ENCODE measurements around the gene COL15A1. TPM values are rescaled to one million over a fixed set of nuclear protein-coding genes. Genes with fewer than 3 reads are reported as not detected.
"Not testable (repeated sequence)": the region's sequence is repeated elsewhere in the genome, so short reads cannot be mapped to it uniquely, and the experiment has no call there.

The COL15A1 gene
- total RNA-seq, 2 donors from 2014 or later = 6.0 to 16.0 TPM

DNA sequence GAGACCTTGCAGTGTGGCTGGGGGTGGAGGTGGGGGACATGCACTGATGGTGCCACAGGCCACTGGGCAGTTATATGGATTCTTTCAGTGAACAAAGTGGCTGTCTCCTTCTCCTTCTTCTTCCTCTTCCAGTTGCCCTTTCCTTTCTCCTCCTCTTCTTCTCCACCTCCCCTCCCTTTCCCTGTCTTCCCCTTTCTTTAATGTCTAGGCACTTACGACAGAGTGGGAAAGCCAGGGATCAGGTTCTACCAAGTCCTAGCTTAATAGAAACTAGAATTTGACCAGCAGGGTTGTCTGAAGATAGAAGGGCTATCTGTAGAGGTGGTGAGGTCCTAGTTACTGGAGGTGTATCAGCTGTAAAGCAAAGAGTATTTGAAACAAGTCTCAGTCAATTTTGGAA, 62.8 kb downstream of the COL15A1 start:
- Histone ChIP-seq H3K4me3 (no peak overlapping the region), H3K4me1 (no peaks in the 10 kb centered on the region), H3K27me3 (no peaks in the 10 kb centered on the region), H3K36me3 (no peaks in the 10 kb centered on the region), H3K27ac (no peak overlapping the region), H3K9ac (ENCODE audit: low read depth in 2 of 2, low read length in 2 of 2) (no peak overlapping the region), H3K9me3 (no peaks in the 10 kb centered on the region)
- no peak for DNase-seq
- TF ChIP-seq, protein P1, sequence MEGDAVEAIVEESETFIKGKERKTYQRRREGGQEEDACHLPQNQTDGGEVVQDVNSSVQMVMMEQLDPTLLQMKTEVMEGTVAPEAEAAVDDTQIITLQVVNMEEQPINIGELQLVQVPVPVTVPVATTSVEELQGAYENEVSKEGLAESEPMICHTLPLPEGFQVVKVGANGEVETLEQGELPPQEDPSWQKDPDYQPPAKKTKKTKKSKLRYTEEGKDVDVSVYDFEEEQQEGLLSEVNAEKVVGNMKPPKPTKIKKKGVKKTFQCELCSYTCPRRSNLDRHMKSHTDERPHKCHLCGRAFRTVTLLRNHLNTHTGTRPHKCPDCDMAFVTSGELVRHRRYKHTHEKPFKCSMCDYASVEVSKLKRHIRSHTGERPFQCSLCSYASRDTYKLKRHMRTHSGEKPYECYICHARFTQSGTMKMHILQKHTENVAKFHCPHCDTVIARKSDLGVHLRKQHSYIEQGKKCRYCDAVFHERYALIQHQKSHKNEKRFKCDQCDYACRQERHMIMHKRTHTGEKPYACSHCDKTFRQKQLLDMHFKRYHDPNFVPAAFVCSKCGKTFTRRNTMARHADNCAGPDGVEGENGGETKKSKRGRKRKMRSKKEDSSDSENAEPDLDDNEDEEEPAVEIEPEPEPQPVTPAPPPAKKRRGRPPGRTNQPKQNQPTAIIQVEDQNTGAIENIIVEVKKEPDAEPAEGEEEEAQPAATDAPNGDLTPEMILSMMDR (IDR thresholded peaks at IDR 0.05) = no peak
- intact Hi-C loops (cut with DNase I) = no loop called here

DNA sequence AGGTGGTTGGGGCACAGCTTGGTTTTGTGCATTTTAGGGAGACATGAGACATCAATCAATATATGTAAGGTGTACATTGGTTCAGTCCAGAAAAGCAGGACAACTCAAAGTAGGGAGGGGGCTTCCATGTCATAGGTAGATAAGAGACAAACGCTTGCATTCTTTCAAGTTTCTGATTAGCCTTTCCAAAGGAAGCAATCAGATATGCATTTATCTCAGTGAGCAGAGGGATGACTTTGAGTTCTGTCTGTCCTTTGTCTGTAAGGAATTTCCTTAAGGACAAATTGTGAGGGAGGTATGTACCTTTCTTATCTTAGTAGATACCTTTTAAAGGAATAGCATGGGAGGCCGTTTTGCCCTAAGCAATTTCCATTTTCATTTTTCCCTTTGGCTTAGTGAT, 63.3 kb downstream of the COL15A1 start:
- intact Hi-C loops (cut with DNase I) = no loop called here
- Histone ChIP-seq H3K36me3 (no peaks in the 10 kb centered on the region), H3K4me1 (no peaks in the 10 kb centered on the region), H3K9me3 (no peaks in the 10 kb centered on the region), H3K27me3 (no peaks in the 10 kb centered on the region), H3K4me3 (no peak overlapping the region), H3K9ac (ENCODE audit: low read depth in 2 of 2, low read length in 2 of 2) (no peak overlapping the region), H3K27ac (no peak overlapping the region)
- TF ChIP-seq, protein P1 (IDR thresholded peaks at IDR 0.05) = no peak
- DNase-seq = no peak

DNA sequence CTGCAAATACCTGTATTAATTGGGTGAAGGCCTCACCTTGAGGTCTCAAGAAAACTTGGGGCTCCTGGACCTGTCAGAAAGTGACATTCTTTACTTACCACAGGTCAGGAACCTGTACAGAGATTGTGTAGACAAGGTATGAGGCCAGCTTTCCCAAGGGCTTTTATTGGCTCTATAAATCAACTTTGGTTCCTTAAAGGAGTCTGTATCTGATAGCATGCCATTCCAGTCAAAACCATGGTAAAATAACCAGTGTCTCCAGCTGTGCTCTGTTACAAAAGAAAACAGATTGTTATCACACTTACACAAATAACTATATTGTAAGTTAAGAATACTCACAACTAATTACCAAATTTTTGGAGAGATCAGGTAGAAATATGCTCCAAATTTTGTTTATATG, 64.5 kb downstream of the COL15A1 start:
- H3K36me3 ChIP-seq = no peaks in the 10 kb centered on the region
- no peaks in the 10 kb centered on the region for H3K4me1 ChIP-seq
- no peaks in the 10 kb centered on the region for H3K27me3 ChIP-seq
- H3K4me3 ChIP-seq = no peak overlapping the region
- no peak overlapping the region for H3K9ac ChIP-seq (ENCODE audit: low read depth in 2 of 2, low read length in 2 of 2)
- H3K27ac ChIP-seq = no peak overlapping the region
- TF ChIP-seq, protein P1 (IDR thresholded peaks at IDR 0.05) = no peak
- DNase-seq = no peak
- H3K9me3 ChIP-seq = no peaks in the 10 kb centered on the region
- intact Hi-C loops (cut with DNase I) = no loop called here

DNA sequence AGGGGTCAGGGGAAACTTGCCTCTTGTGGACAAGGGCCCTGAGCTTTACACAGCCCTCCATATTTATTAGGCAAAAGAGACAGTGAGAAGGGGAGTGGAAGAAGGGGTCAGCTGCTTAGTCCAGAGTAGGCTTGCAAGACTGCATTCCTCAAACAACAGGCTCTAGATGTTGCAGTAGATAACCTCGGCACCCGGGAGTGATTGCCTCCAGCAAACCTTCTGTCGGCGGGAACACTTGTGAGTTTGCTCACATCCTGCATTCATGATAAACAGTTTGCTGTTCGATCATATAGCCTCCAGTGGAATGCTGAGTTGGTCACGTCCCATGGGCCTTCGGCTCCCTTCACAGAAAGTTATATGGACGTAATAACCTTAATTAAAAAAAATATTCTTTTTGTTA, 66.7 kb downstream of the COL15A1 start:
- H3K9me3 ChIP-seq; H3K4me1 ChIP-seq; H3K27ac ChIP-seq; H3K27me3 ChIP-seq; H3K9ac ChIP-seq (ENCODE audit: low read depth in 2 of 2, low read length in 2 of 2); H3K36me3 ChIP-seq; intact Hi-C loops (cut with DNase I); DNase-seq; H3K4me3 ChIP-seq: not testable (repeated sequence)

DNA sequence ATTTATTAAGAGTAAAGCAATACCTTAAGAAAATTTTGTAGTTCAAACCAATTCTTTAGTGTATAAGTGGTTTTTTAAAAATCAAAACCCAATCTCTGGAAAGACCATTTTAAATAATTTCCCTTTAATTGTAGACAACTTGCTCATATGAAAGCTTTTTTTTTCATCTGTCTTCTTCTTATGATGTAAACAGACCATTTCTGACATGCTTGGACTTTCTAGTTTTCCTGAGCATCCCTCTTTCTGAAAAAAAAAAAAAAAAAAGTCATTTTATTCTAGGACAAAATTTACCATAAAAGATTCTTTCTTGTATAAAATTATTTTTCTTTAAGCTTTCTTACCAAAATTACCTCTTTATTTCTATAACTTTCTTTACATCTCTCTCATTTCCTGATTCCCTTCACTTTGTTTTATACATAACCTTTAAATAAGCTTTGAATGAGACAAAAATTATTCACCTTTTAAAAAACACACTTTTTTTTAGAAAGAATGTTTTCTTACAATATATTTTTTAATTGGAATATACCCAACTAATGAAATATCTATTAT, 67.5 kb downstream of the COL15A1 start:
- Histone ChIP-seq H3K4me1 (no peaks in the 10 kb centered on the region), H3K9ac (ENCODE audit: low read depth in 2 of 2, low read length in 2 of 2) (no peak overlapping the region), H3K27me3 (no peaks in the 10 kb centered on the region), H3K36me3 (no peaks in the 10 kb centered on the region), H3K9me3 (no peaks in the 10 kb centered on the region), H3K4me3 (no peak overlapping the region), H3K27ac (no peak overlapping the region)
- intact Hi-C loops (cut with DNase I) = no loop called here
- TF ChIP-seq, protein P1 (IDR thresholded peaks at IDR 0.05) = no peak
- no peak for DNase-seq

DNA sequence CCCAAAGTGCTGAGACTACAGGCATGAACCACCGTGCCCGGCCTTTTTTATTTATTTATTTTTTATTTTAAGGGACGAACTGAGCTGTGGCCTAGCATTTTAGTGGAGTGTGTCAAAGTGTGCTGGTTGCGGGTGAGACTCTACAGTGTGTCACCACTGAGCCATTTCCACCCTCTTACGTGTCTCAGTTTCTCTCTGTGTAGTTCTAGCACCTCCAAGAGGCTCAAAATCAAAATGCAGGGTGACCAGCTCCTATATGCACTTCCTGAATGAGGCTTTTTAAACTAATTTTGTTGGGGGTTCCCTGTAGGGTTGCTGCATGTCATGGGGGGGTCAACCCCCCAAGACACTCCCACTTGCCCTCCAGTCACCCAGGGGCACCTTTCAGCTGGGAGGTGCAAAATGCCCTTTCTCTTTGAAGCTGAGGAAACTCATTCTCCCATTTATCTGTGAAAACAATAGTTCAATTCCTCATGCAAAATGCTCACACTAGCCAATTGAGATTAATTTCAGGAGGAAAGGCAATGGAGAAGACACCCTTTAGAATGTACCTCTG, 69.3 kb downstream of the COL15A1 start:
- Histone ChIP-seq H3K9me3 (no peaks in the 10 kb centered on the region), H3K27ac (no peak overlapping the region), H3K36me3 (no peaks in the 10 kb centered on the region), H3K9ac (ENCODE audit: low read depth in 2 of 2, low read length in 2 of 2) (no peak overlapping the region), H3K4me1 (no peaks in the 10 kb centered on the region), H3K27me3 (no peaks in the 10 kb centered on the region), H3K4me3 (no peak overlapping the region)
- intact Hi-C loops (cut with DNase I) = no loop called here
- TF ChIP-seq, protein P1 (IDR thresholded peaks at IDR 0.05) = no peak
- peak; percentile 16 for DNase-seq

All from colonic mucosa (tissue), 4 donors.